Stimulated activated CD4-positive, alpha-beta T cell treated with anti-CD3 and anti-CD28 coated beads, Interleukin-2, amount 100 ng/mL, for 24 hours (primary cell): ENCODE data around the gene CARD11.
A peak's percentile ranks its signal among the peaks of the same experiment; 100 is the strongest.
"Not testable (repeated sequence)": the region's sequence is repeated elsewhere in the genome, so short reads cannot be mapped to it uniquely, and the experiment has no call there.

ENCODE experiments used
- DNase-seq, 2 donors: peaks; one replicate each; pipeline ENCODE4 v3.0.0-alpha.2; 2020

The CARD11 gene

GRCh38 chr7:2959103-2959680, 84.5 kb downstream of the CARD11 start:
- DNase-seq, result no peak

- no peak for DNase-seq
Measured at GRCh38 chr7:2958416-2959102, 85.1 kb downstream of the CARD11 start.

GRCh38 chr7:2957369-2957727, 86.3 kb downstream of the CARD11 start:
- not testable (repeated sequence) for DNase-seq

- peak; percentile 50 to 57 for DNase-seq
Measured at GRCh38 chr7:2956526-2957368, 86.9 kb downstream of the CARD11 start.

- DNase-seq, result no peak
Measured at GRCh38 chr7:2956076-2956475, 87.6 kb downstream of the CARD11 start.

GRCh38 chr7:2955269-2955668, 88.4 kb downstream of the CARD11 start:
- no peak for DNase-seq

GRCh38 chr7:2954433-2954853, 89.2 kb downstream of the CARD11 start:
- DNase-seq, result peak in 1 of 2 donors; percentile 53

- no peak for DNase-seq
Measured at GRCh38 chr7:2953588-2954407, 89.9 kb downstream of the CARD11 start.

- DNase-seq, result no peak
Measured at GRCh38 chr7:2953099-2953498, 90.6 kb downstream of the CARD11 start.

GRCh38 chr7:2952316-2952715, 91.4 kb downstream of the CARD11 start:
- no peak for DNase-seq

- DNase-seq, result no peak
Measured at GRCh38 chr7:2950578-2950977, 93.1 kb downstream of the CARD11 start.

- no peak for DNase-seq
Measured at GRCh38 chr7:2948749-2949148, 94.9 kb downstream of the CARD11 start.

- DNase-seq, result no peak
Measured at GRCh38 chr7:2947058-2947780, 96.4 kb downstream of the CARD11 start.

- no peak for DNase-seq
Measured at GRCh38 chr7:2945171-2945570, 98.5 kb downstream of the CARD11 start.

GRCh38 chr7:2944739-2945138, 98.9 kb downstream of the CARD11 start:
- no peak for DNase-seq

GRCh38 chr7:2943851-2944601, 99.6 kb downstream of the CARD11 start:
- no peak for DNase-seq

GRCh38 chr7:2941216-2941859, 102.3 kb downstream of the CARD11 start:
- no peak for DNase-seq

- DNase-seq, result no peak
Measured at GRCh38 chr7:2940466-2940865, 103.2 kb downstream of the CARD11 start.

- DNase-seq, result no peak
Measured at GRCh38 chr7:2939193-2939885, 104.3 kb downstream of the CARD11 start.

- DNase-seq, result no peak
Measured at GRCh38 chr7:2938514-2939192, 105.0 kb downstream of the CARD11 start.
